ENCODE data around the gene BPIFB6. TPM values are rescaled to one million over a fixed set of nuclear protein-coding genes. Genes with fewer than 3 reads are reported as not detected.

The BPIFB6 gene
- total and polyA plus RNA-seq, 10 of the 15 experiments (the other 5 are each of a cell fraction or from before 2014, with no cell fraction given), result not detected

Other genes with a start within 250 kb of the BPIFB6 start
Only the 7 nearest of the 9 such genes appear.
- gene EFCAB8, start 172.7 kb upstream of the BPIFB6 start, total RNA-seq (2014; rRNA removed), result 0.06 TPM in 1 of 2 replicates, not detected in the other
- gene EFCAB8, start 172.7 kb upstream of the BPIFB6 start, total RNA-seq (2014; rRNA removed; fragmentation: Illumina TruSeq; extraction: Trizol), result 0.04 TPM in 1 of 2 replicates, not detected in the other
- 0.05 and 0.18 TPM in 2 replicates for gene EFCAB8, start 172.7 kb upstream of the BPIFB6 start, total RNA-seq (2021)
- 0.20 TPM in 1 of 2 replicates, not detected in the other for gene EFCAB8, start 172.7 kb upstream of the BPIFB6 start, polyA plus RNA-seq (2011; rRNA removed)
- 0.06 TPM in 1 of 2 replicates, not detected in the other for gene EFCAB8, start 172.7 kb upstream of the BPIFB6 start, polyA plus RNA-seq (2014; fragmentation: Illumina TruSeq; extraction: Trizol)
- gene EFCAB8, start 172.7 kb upstream of the BPIFB6 start, polyA plus RNA-seq (2014; fragmentation: Nextera tagmentation; extraction: Ambion mirVana), result not detected
- gene EFCAB8, start 172.7 kb upstream of the BPIFB6 start, polyA plus RNA-seq (2014; rRNA removed), result 0.08 and 0.57 TPM in 2 replicates
- gene EFCAB8, start 172.7 kb upstream of the BPIFB6 start, polyA plus RNA-seq (2016; fragmentation: Nextera tagmentation; extraction: Ambion mirVana), result under 1 TPM in 1 of 2 experiments, not detected in 1; 0.05 TPM
- gene SUN5, start 27.2 kb upstream of the BPIFB6 start, total RNA-seq (2014; rRNA removed), result not detected in 2 replicates
- not detected in 2 replicates for gene SUN5, start 27.2 kb upstream of the BPIFB6 start, total RNA-seq (2014; rRNA removed; fragmentation: Illumina TruSeq; extraction: Trizol)
- not detected in 2 replicates for gene SUN5, start 27.2 kb upstream of the BPIFB6 start, total RNA-seq (2021)
- gene SUN5, start 27.2 kb upstream of the BPIFB6 start, polyA plus RNA-seq (2011; rRNA removed), result not detected in 2 replicates
- gene SUN5, start 27.2 kb upstream of the BPIFB6 start, polyA plus RNA-seq (2014; fragmentation: Illumina TruSeq; extraction: Trizol), result not detected in 2 replicates
- not detected for gene SUN5, start 27.2 kb upstream of the BPIFB6 start, polyA plus RNA-seq (2014; fragmentation: Nextera tagmentation; extraction: Ambion mirVana)
- not detected in 2 replicates for gene SUN5, start 27.2 kb upstream of the BPIFB6 start, polyA plus RNA-seq (2014; rRNA removed)
- not detected for gene SUN5, start 27.2 kb upstream of the BPIFB6 start, polyA plus RNA-seq (2016; fragmentation: Nextera tagmentation; extraction: Ambion mirVana)
- gene BPIFB2, start 23.9 kb upstream of the BPIFB6 start, total RNA-seq (2014; rRNA removed), result not detected in 2 replicates
- not detected in 2 replicates for gene BPIFB2, start 23.9 kb upstream of the BPIFB6 start, total RNA-seq (2014; rRNA removed; fragmentation: Illumina TruSeq; extraction: Trizol)
- not detected in 2 replicates for gene BPIFB2, start 23.9 kb upstream of the BPIFB6 start, total RNA-seq (2021)
- not detected in 2 replicates for gene BPIFB2, start 23.9 kb upstream of the BPIFB6 start, polyA plus RNA-seq (2011; rRNA removed)
- gene BPIFB2, start 23.9 kb upstream of the BPIFB6 start, polyA plus RNA-seq (2014; fragmentation: Illumina TruSeq; extraction: Trizol), result not detected in 2 replicates
- not detected for gene BPIFB2, start 23.9 kb upstream of the BPIFB6 start, polyA plus RNA-seq (2014; fragmentation: Nextera tagmentation; extraction: Ambion mirVana)
- gene BPIFB2, start 23.9 kb upstream of the BPIFB6 start, polyA plus RNA-seq (2014; rRNA removed), result not detected in 2 replicates
- gene BPIFB2, start 23.9 kb upstream of the BPIFB6 start, polyA plus RNA-seq (2016; fragmentation: Nextera tagmentation; extraction: Ambion mirVana), result not detected
- not detected in 2 replicates for gene BPIFB3, start 22.3 kb downstream of the BPIFB6 start, total RNA-seq (2014; rRNA removed)
- gene BPIFB3, start 22.3 kb downstream of the BPIFB6 start, total RNA-seq (2014; rRNA removed; fragmentation: Illumina TruSeq; extraction: Trizol), result not detected in 2 replicates
- gene BPIFB3, start 22.3 kb downstream of the BPIFB6 start, total RNA-seq (2021), result not detected in 2 replicates
- gene BPIFB3, start 22.3 kb downstream of the BPIFB6 start, polyA plus RNA-seq (2011; rRNA removed), result not detected in 2 replicates
- gene BPIFB3, start 22.3 kb downstream of the BPIFB6 start, polyA plus RNA-seq (2014; fragmentation: Illumina TruSeq; extraction: Trizol), result not detected in 2 replicates
- not detected for gene BPIFB3, start 22.3 kb downstream of the BPIFB6 start, polyA plus RNA-seq (2014; fragmentation: Nextera tagmentation; extraction: Ambion mirVana)
- not detected in 2 replicates for gene BPIFB3, start 22.3 kb downstream of the BPIFB6 start, polyA plus RNA-seq (2014; rRNA removed)
- not detected for gene BPIFB3, start 22.3 kb downstream of the BPIFB6 start, polyA plus RNA-seq (2016; fragmentation: Nextera tagmentation; extraction: Ambion mirVana)
- not detected in 2 replicates for gene BPIFB4, start 48.0 kb downstream of the BPIFB6 start, total RNA-seq (2014; rRNA removed)
- gene BPIFB4, start 48.0 kb downstream of the BPIFB6 start, total RNA-seq (2014; rRNA removed; fragmentation: Illumina TruSeq; extraction: Trizol), result not detected in 2 replicates
- not detected in 2 replicates for gene BPIFB4, start 48.0 kb downstream of the BPIFB6 start, total RNA-seq (2021)
- gene BPIFB4, start 48.0 kb downstream of the BPIFB6 start, polyA plus RNA-seq (2011; rRNA removed), result not detected in 2 replicates
- not detected in 2 replicates for gene BPIFB4, start 48.0 kb downstream of the BPIFB6 start, polyA plus RNA-seq (2014; fragmentation: Illumina TruSeq; extraction: Trizol)
- gene BPIFB4, start 48.0 kb downstream of the BPIFB6 start, polyA plus RNA-seq (2014; fragmentation: Nextera tagmentation; extraction: Ambion mirVana), result not detected
- gene BPIFB4, start 48.0 kb downstream of the BPIFB6 start, polyA plus RNA-seq (2014; rRNA removed), result not detected in 2 replicates
- gene BPIFB4, start 48.0 kb downstream of the BPIFB6 start, polyA plus RNA-seq (2016; fragmentation: Nextera tagmentation; extraction: Ambion mirVana), result under 1 TPM in 1 of 2 experiments, not detected in 1; 0.12 TPM
- not detected in 2 replicates for gene BPIFA2, start 136.5 kb downstream of the BPIFB6 start, total RNA-seq (2014; rRNA removed)
- not detected in 2 replicates for gene BPIFA2, start 136.5 kb downstream of the BPIFB6 start, total RNA-seq (2014; rRNA removed; fragmentation: Illumina TruSeq; extraction: Trizol)
- not detected in 2 replicates for gene BPIFA2, start 136.5 kb downstream of the BPIFB6 start, total RNA-seq (2021)
- gene BPIFA2, start 136.5 kb downstream of the BPIFB6 start, polyA plus RNA-seq (2011; rRNA removed), result not detected in 2 replicates
- gene BPIFA2, start 136.5 kb downstream of the BPIFB6 start, polyA plus RNA-seq (2014; fragmentation: Illumina TruSeq; extraction: Trizol), result not detected in 2 replicates
- gene BPIFA2, start 136.5 kb downstream of the BPIFB6 start, polyA plus RNA-seq (2014; fragmentation: Nextera tagmentation; extraction: Ambion mirVana), result not detected
- not detected in 2 replicates for gene BPIFA2, start 136.5 kb downstream of the BPIFB6 start, polyA plus RNA-seq (2014; rRNA removed)
- not detected for gene BPIFA2, start 136.5 kb downstream of the BPIFB6 start, polyA plus RNA-seq (2016; fragmentation: Nextera tagmentation; extraction: Ambion mirVana)
- gene BPIFA3, start 185.7 kb downstream of the BPIFB6 start, total RNA-seq (2014; rRNA removed), result not detected in 2 replicates
- not detected in 2 replicates for gene BPIFA3, start 185.7 kb downstream of the BPIFB6 start, total RNA-seq (2014; rRNA removed; fragmentation: Illumina TruSeq; extraction: Trizol)
- not detected in 2 replicates for gene BPIFA3, start 185.7 kb downstream of the BPIFB6 start, total RNA-seq (2021)
- not detected in 2 replicates for gene BPIFA3, start 185.7 kb downstream of the BPIFB6 start, polyA plus RNA-seq (2011; rRNA removed)
- not detected in 2 replicates for gene BPIFA3, start 185.7 kb downstream of the BPIFB6 start, polyA plus RNA-seq (2014; fragmentation: Illumina TruSeq; extraction: Trizol)
- gene BPIFA3, start 185.7 kb downstream of the BPIFB6 start, polyA plus RNA-seq (2014; fragmentation: Nextera tagmentation; extraction: Ambion mirVana), result not detected
- not detected in 2 replicates for gene BPIFA3, start 185.7 kb downstream of the BPIFB6 start, polyA plus RNA-seq (2014; rRNA removed)
- not detected for gene BPIFA3, start 185.7 kb downstream of the BPIFB6 start, polyA plus RNA-seq (2016; fragmentation: Nextera tagmentation; extraction: Ambion mirVana)

Measured in GM12878 (cell line).